Neuronal stem cell (in vitro differentiated cells): ENCODE data around the gene CCDC149.

ENCODE experiments used
- DNase-seq: peaks from one replicate; pipeline ENCODE4 v3.0.0-alpha.2; 2013; ENCODE audit warnings: low spot score
- H2AFZ ChIP-seq: one replicate; pipeline ENCODE4 v1.6.1; 2013; ENCODE audit warnings: mild to moderate bottlenecking, low read length, inconsistent platforms
- H2AK5ac ChIP-seq: 2 replicates; pipeline ENCODE4 v1.6.1; 2013; ENCODE audit warnings: low read depth, mild to moderate bottlenecking, inconsistent platforms, low read length, moderate library complexity, mixed read lengths
- H2BK120ac ChIP-seq: 2 replicates; pipeline ENCODE4 v1.6.1; 2013; ENCODE audit warnings: low read depth, mild to moderate bottlenecking, inconsistent platforms, low read length, moderate library complexity, mixed read lengths
- H2BK12ac ChIP-seq: one replicate; pipeline ENCODE4 v1.6.1; 2013; ENCODE audit warnings: low read length, inconsistent platforms
- H2BK15ac ChIP-seq: 2 replicates; pipeline ENCODE4 v1.6.1; 2013; ENCODE audit warnings: mild to moderate bottlenecking, low read length, inconsistent platforms, mixed read lengths
- H2BK5ac ChIP-seq: one replicate; pipeline ENCODE4 v1.6.1; 2013; ENCODE audit warnings: inconsistent platforms, mild to moderate bottlenecking, low read length, moderate library complexity
- H3K14ac ChIP-seq: one replicate; pipeline ENCODE4 v1.6.1; 2013; ENCODE audit warnings: low read length, inconsistent platforms
- H3K18ac ChIP-seq: 2 replicates; pipeline ENCODE4 v1.6.1; 2013; ENCODE audit warnings: low read length, inconsistent platforms
- H3K23ac ChIP-seq: 2 replicates; pipeline ENCODE4 v1.6.1; 2013; ENCODE audit warnings: low read depth, mild to moderate bottlenecking, mixed read lengths, low read length, inconsistent platforms; ENCODE audit not compliant: poor library complexity
- H3K27ac ChIP-seq: replicated peaks from 3 replicates; pipeline ENCODE4 v1.5.1; 2013; ENCODE audit warnings: low read length, inconsistent platforms
- H3K27me3 ChIP-seq, 3 experiments: 2 replicates each; pipeline ENCODE4 v1.6.1; 2013; ENCODE audit warnings: low read length in 3 of 3, mild to moderate bottlenecking in 2 of 3, inconsistent platforms in 1 of 3, low read depth in 1 of 3, mixed read lengths in 1 of 3, moderate library complexity in 1 of 3; ENCODE audit not compliant: control insufficient read depth in 3 of 3, insufficient read depth in 3 of 3
- H3K36me3 ChIP-seq, 2 donors: replicated peaks in 1 of 2; 2 replicates each; pipeline ENCODE4 v1.6.1; 2013; ENCODE audit warnings: low read length in 2 of 2; ENCODE audit not compliant: control insufficient read depth in 2 of 2, insufficient read depth in 2 of 2
- H3K4ac ChIP-seq: 2 replicates; pipeline ENCODE4 v1.6.1; 2013; ENCODE audit warnings: inconsistent platforms, mild to moderate bottlenecking, low read length, moderate library complexity
- H3K4me1 ChIP-seq, 2 donors: 1 replicate in 1 of 2; 2 replicates in 1 of 2; pipeline ENCODE4 v1.6.1; 2013; ENCODE audit warnings: low read length in 2 of 2, low read depth in 1 of 2; ENCODE audit not compliant: control insufficient read depth in 2 of 2, insufficient read depth in 1 of 2
- H3K4me2 ChIP-seq: one replicate; pipeline ENCODE4 v1.6.1; 2013; ENCODE audit warnings: mild to moderate bottlenecking, low read length, inconsistent platforms; ENCODE audit not compliant: insufficient read depth, poor library complexity, severe bottlenecking
- H3K4me3 ChIP-seq, 2 donors: 2 replicates each; pipeline ENCODE4 v1.5.1; 2013; ENCODE audit warnings: low read length in 2 of 2, mild to moderate bottlenecking in 2 of 2, inconsistent platforms in 1 of 2, moderate library complexity in 1 of 2
- H3K79me1 ChIP-seq: one replicate; pipeline ENCODE4 v1.6.1; 2013; ENCODE audit warnings: low read depth, mild to moderate bottlenecking, inconsistent platforms, low read length, moderate library complexity
- H3K9ac ChIP-seq: one replicate; pipeline ENCODE4 v1.6.1; 2013; ENCODE audit warnings: mild to moderate bottlenecking, low read depth, low read length, inconsistent platforms; ENCODE audit not compliant: poor library complexity
- H3K9me3 ChIP-seq, 2 donors: replicated peaks in 1 of 2; 2 replicates each; pipeline versions ENCODE3 to v1.6.1; 2013; ENCODE audit warnings: low read length in 2 of 2, mild to moderate bottlenecking in 2 of 2, inconsistent platforms in 1 of 2, low read depth in 1 of 2, mixed read lengths in 1 of 2, moderate library complexity in 1 of 2; ENCODE audit not compliant: control insufficient read depth in 2 of 2, insufficient read depth in 1 of 2
- H4K8ac ChIP-seq: one replicate; pipeline ENCODE4 v1.6.1; 2013; ENCODE audit warnings: low read depth, mild to moderate bottlenecking, inconsistent platforms, low read length, moderate library complexity
- H4K91ac ChIP-seq: one replicate; pipeline ENCODE4 v1.6.1; 2013; ENCODE audit warnings: low read length, low read depth, mild to moderate bottlenecking, inconsistent platforms; ENCODE audit not compliant: poor library complexity
- WGBS, 2 donors: extraction: QIAGEN DNeasy Blood & Tissue Kit; methylation state at CpG; one replicate each; pipeline ENCODE4 v1.1.7; 2013; ENCODE audit warnings: missing lambda C conversion rate in 2 of 2, mixed read lengths in 1 of 2; ENCODE audit not compliant: insufficient read length in 2 of 2, insufficient replicate concordance in 1 of 2; ENCODE audit errors: extremely low coverage in 2 of 2; 5-methylcytosine and 5-hydroxymethylcytosine counted together

The CCDC149 gene

GRCh38 chr4:24835696-24836095, 77.1 kb downstream of the CCDC149 start:
- Histone ChIP-seq H3K27me3 (no peaks in the 10 kb centered on the region), H3K4me3 (no peak overlapping the region), H3K36me3 (no peaks in the 10 kb centered on the region), H2BK5ac (no peak overlapping the region), H2BK120ac (no peak overlapping the region), H2AFZ (no peak overlapping the region), H2AK5ac (no peak overlapping the region), H3K27ac (no peak overlapping the region), H3K4ac (no peak overlapping the region), H4K91ac (no peak overlapping the region), H3K4me2 (no peak overlapping the region), H2BK12ac (no peak overlapping the region), H2BK15ac (no peak overlapping the region), H4K8ac (no peak overlapping the region), H3K23ac (no peak overlapping the region), H3K79me1 (no peaks in the 10 kb centered on the region), H3K14ac (no peak overlapping the region), H3K9ac (no peak overlapping the region), H3K4me1 (peaks cover 0 to 3% of the 10 kb centered on the region in 2 donors), H3K18ac (no peak overlapping the region), H3K9me3 (no peaks in the 10 kb centered on the region)
- DNase-seq, result no peak
- WGBS, 2 donors, result no CpG with 5 or more reads among the region's 4 CpGs

- WGBS, 2 donors, result no CpG with 5 or more reads among the region's 3 CpGs
- H3K36me3 ChIP-seq, result peaks cover 0 to 3% of the 10 kb centered on the region in 2 donors
- no peaks in the 10 kb centered on the region for H3K27me3 ChIP-seq
- H3K4me3 ChIP-seq, result no peak overlapping the region
- H2BK5ac ChIP-seq, result no peak overlapping the region
- no peak overlapping the region for H2AFZ ChIP-seq
- H4K8ac ChIP-seq, result no peak overlapping the region
- H2AK5ac ChIP-seq, result no peak overlapping the region
- no peak overlapping the region for H4K91ac ChIP-seq
- no peaks in the 10 kb centered on the region for H3K9me3 ChIP-seq
- DNase-seq, result no peak
- no peak overlapping the region for H3K23ac ChIP-seq
- no peak overlapping the region for H3K18ac ChIP-seq
- no peaks in the 10 kb centered on the region for H3K4me1 ChIP-seq
- no peak overlapping the region for H2BK15ac ChIP-seq
- no peaks in the 10 kb centered on the region for H3K79me1 ChIP-seq
- no peak overlapping the region for H2BK120ac ChIP-seq
- no peak overlapping the region for H3K9ac ChIP-seq
- H3K4ac ChIP-seq, result no peak overlapping the region
- no peak overlapping the region for H3K4me2 ChIP-seq
- no peak overlapping the region for H3K27ac ChIP-seq
- H3K14ac ChIP-seq, result no peak overlapping the region
- no peak overlapping the region for H2BK12ac ChIP-seq
Measured at GRCh38 chr4:24831637-24832036, 81.2 kb downstream of the CCDC149 start.

- no peak overlapping the region for H2BK5ac ChIP-seq
Measured at GRCh38 chr4:24824720-24825119, 88.1 kb downstream of the CCDC149 start.

DNA sequence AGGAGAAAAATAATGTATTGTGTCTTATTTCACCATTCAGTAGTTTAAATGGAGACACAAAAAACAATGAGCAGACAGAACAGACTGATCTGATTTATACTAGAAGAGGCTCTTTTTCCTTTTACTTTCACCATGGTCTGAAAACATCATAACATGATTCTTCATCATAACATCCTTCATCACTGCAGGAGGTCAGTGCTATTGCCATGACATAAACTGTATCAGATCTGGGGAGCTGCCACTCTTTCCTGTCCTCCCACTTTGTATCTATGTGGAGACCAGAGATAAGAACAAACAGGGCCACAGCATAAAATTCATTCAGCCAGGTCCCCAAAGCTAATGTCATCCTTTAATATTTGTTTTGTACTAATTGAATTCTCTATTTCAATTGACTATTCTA, 92.3 kb downstream of the CCDC149 start:
- H4K8ac ChIP-seq, result no peak overlapping the region
- H3K9ac ChIP-seq, result no peak overlapping the region
- no peak overlapping the region for H3K14ac ChIP-seq
- no peak overlapping the region for H2AK5ac ChIP-seq
- no peak overlapping the region for H2BK12ac ChIP-seq
- no peak overlapping the region for H3K23ac ChIP-seq
- H2BK15ac ChIP-seq, result no peak overlapping the region
- no peak overlapping the region for H2BK120ac ChIP-seq
- H3K36me3 ChIP-seq, result no peaks in the 10 kb centered on the region
- no peak for DNase-seq
- H2BK5ac ChIP-seq, result no peak overlapping the region
- peaks cover 3% of the 10 kb centered on the region for H3K79me1 ChIP-seq
- no peaks in the 10 kb centered on the region for H3K27me3 ChIP-seq
- peaks cover 0 to 7% of the 10 kb centered on the region in 2 donors for H3K4me1 ChIP-seq
- H3K4me3 ChIP-seq, result no peak overlapping the region
- no peak overlapping the region for H3K4me2 ChIP-seq
- no peak overlapping the region for H3K27ac ChIP-seq
- no peak overlapping the region for H3K18ac ChIP-seq
- H2AFZ ChIP-seq, result no peak overlapping the region
- H4K91ac ChIP-seq, result no peak overlapping the region
- no peak overlapping the region for H3K4ac ChIP-seq
- H3K9me3 ChIP-seq, result no peaks in the 10 kb centered on the region

More at GRCh38 chr4:24824720-24825119, 88.1 kb downstream of the CCDC149 start:
- no peak overlapping the region for H3K27ac ChIP-seq
- H3K14ac ChIP-seq, result no peak overlapping the region
- H3K23ac ChIP-seq, result no peak overlapping the region
- no peak overlapping the region for H4K8ac ChIP-seq
- H3K79me1 ChIP-seq, result peaks cover 1% of the 10 kb centered on the region
- no peak overlapping the region for H2AK5ac ChIP-seq
- no peak overlapping the region for H3K9ac ChIP-seq
- peak overlapping the region; percentile 11 for H3K18ac ChIP-seq
- no peak overlapping the region for H3K4ac ChIP-seq
- no peak overlapping the region for H2BK120ac ChIP-seq
- no peak overlapping the region for H4K91ac ChIP-seq
- no peak overlapping the region for H2BK15ac ChIP-seq
- no peak for DNase-seq
- H2BK12ac ChIP-seq, result no peak overlapping the region
- no peaks in the 10 kb centered on the region for H3K9me3 ChIP-seq
- H3K27me3 ChIP-seq, result no peaks in the 10 kb centered on the region
- no peak overlapping the region for H2AFZ ChIP-seq
- WGBS, 2 donors, result no CpG with 5 or more reads among the region's 7 CpGs
- no peak overlapping the region for H3K4me3 ChIP-seq
- H3K4me1 ChIP-seq, result peaks cover 0 to 3% of the 10 kb centered on the region in 2 donors
- no peak overlapping the region for H3K4me2 ChIP-seq
- no peaks in the 10 kb centered on the region for H3K36me3 ChIP-seq
